CD1c-positive myeloid dendritic cell (primary cell): ENCODE results near the gene CDK16.

Source experiments
- DNase-seq: peaks from one replicate; pipeline ENCODE4 v3.0.0-alpha.2; 2016; ENCODE audit errors: extremely low spot score

CDK16 gene

DNA sequence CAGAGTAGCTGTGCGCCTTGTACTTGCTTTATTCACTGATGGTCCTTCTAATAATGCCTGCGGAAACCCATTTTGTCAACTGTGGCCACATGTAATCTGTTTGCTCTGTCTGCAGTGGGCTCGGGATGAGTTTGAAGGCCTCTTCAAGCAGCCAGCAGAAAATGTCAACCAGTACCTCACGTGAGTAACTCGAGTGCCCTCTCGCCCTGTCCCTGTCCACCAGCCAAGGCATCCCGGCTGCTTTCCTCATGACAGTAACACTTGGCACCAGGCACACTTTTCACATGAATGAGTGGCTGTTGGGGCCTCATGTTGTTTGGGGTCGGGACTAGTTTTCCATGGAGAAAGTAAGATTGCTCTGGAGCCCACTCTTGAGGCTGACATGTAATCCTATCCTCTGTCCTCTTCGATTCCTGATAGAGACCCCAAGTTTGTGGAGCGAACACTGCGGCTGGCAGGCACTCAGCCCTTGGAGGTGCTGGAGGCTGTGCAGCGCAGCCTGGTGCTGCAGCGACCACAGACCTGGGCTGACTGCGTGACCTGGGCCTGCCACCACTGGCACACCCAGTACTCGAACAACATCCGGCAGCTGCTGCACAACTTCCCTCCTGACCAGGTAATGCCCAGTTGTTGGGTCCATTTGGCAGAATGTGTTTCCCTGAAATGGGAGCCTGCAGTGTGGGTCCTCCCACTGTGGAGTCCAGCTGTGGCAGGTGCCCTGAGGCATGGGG is 8.8 kb upstream of the CDK16 start:
- no peak for DNase-seq

GRCh38 chrX:47210661-47211425 is 7.6 kb upstream of the CDK16 start:
- no peak for DNase-seq

DNA sequence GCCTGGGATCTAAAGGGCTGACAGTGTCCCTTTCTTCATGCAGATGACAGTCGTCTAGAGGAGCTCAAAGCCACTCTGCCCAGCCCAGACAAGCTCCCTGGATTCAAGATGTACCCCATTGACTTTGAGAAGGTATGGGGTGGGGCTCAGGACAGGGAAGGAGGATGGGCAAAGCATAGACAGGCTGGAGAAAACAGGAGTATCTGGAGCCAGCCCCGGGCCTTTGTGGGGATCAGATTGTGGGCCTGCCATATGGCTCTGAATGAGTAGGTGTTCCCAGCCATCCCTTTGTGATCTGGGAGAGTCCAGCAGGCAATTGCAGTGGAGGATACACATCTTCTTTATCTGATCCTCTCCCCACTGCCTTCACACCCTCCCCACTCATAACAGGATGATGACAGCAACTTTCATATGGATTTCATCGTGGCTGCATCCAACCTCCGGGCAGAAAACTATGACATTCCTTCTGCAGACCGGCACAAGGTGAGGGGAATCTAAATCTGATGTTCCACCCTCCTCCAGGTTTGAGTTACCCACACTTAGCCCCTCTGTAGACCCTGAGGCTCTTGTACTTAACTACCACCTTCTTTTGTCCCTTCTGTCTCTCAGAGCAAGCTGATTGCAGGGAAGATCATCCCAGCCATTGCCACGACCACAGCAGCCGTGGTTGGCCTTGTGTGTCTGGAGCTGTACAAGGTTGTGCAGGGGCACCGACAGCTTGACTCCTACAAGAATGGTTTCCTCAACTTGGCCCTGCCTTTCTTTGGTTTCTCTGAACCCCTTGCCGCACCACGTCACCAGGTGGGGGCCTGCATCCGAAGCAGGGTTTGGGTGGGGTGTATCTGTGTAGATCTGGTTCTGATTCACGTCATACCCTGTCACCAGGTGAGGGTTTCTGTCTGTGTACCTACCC is 5.8 kb upstream of the CDK16 start:
- DNase-seq: no peak

- DNase-seq: no peak
Observed at GRCh38 chrX:47214435-47215077, 3.9 kb upstream of the CDK16 start.

- DNase-seq: no peak
Observed at GRCh38 chrX:47215291-47215900, 3.1 kb upstream of the CDK16 start.

GRCh38 chrX:47216393-47216925 is 2.0 kb upstream of the CDK16 start:
- DNase-seq: no peak

DNA sequence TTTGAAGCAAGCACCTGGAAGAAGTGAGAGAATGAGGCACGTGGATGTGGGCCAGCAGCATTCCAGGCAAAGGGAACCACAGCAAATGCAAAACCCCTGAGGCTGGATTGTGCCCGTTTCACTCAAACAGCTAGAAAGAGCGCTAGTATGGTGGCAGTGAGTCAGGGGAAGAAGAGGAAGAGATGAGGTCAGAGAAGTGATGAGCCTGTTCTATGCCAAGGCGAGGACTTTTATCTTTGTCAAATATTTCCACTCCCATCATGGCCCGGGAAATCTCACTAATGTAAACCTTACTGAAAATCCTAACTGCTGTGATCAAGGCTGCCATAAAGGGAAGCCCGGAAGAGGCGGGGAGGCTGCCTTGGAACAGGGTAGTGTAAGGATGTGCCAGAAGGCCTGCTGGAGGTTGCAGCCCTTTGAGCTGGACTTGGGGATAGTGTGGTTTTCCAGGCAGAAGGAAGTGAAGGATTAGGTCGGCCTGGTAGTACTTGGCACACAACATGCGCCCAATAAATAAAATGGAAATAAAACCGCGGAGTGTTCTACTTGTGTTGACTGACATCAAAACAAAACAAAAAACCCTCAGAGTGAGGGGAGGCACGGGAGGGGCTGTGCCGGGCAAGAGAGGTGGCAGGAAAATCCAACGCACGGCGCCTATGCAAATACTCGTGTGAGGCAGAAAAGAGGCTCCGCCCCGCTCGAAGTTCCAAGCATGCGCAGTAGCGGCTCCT is 1.2 kb upstream of the CDK16 start:
- DNase-seq: peak; percentile 58

DNA sequence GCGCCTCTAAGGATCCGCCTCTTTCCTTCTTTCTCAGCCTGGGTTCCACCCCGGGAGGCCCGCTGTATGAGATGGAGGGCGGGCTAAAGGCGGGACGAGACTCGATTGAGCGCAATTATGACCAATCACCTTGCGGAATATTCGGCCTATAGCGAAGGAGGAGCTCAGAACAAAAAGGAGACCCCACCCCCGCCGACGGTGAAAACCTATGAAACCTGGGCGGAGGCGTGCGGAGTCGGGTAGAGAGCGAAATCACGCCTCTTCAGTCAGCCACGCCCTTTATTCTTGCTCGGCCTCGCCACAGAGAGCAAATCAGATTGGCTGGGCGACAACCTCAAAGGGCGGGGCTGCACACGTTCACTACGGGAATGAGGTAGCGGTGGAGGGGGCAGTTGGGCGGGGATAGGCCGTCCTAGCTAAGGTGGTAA is 615 bp upstream of the CDK16 start:
- DNase-seq: peak; percentile 97

DNA sequence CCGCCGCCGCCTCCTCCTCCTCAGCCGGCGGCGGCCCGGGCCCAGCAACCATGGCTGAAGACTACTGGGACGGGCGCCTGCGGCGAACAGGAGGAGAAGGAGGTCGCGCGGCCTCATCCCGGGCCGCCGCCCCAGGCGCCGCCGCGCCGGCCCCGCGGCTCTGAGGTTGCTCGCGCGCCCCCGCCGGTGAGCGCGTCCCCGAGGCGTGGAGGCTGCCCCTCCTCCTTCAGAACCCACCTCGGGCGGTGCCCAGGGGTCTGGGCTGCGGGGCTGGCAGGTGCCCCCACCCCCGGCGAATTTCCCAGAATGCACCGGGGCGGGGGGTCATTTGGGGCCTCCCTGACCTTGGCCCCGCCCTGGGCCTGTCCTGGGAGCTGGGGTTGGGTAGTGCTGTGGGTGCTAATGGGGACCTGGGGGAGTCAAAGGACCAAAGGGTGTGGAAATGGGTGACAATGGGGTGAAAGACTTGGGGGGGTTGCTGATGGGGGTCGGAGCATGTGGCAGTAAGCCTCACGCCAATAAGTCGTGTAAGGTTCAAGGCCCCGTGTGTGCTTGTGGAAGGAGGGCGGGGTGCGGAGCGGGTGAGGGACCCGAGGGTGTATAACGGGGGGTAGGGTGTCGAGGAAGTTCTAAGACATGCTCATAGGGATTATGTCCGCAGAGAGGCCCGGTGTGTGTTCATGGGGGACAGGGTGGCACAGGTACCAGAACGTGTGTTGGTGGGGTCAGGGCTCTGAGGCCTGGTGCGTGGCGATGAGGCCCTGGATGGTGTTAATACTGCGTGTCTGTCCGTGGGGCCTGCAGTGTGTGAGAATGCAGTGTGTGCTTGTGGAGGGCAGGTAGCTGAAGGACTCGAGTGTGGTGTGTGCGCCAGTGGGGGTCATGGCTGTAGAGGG is 687 bp downstream of the CDK16 start:
- DNase-seq: peak; percentile 44

DNA sequence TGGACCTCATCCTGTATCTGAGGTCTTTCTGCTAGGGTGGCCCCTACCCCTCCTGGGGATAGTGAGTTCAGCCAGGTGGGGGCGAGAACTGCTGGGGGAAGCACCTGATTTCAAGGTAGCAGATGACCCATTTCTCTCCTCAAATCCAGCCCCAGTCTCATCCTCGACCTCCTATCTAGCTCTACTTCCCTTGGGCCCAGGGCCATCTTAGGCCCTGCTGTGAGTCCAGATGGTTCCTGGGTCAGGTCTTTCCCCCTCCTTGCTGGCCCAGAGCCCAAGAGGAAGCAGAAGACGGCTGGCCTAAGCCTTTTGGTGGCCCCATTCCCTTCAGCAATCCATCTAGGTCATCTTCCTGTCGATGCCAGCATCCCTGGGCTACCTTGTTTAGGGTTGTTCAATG is 3.3 kb downstream of the CDK16 start:
- no peak for DNase-seq

- DNase-seq: no peak
Observed at GRCh38 chrX:47222751-47223350, 4.4 kb downstream of the CDK16 start.

DNA sequence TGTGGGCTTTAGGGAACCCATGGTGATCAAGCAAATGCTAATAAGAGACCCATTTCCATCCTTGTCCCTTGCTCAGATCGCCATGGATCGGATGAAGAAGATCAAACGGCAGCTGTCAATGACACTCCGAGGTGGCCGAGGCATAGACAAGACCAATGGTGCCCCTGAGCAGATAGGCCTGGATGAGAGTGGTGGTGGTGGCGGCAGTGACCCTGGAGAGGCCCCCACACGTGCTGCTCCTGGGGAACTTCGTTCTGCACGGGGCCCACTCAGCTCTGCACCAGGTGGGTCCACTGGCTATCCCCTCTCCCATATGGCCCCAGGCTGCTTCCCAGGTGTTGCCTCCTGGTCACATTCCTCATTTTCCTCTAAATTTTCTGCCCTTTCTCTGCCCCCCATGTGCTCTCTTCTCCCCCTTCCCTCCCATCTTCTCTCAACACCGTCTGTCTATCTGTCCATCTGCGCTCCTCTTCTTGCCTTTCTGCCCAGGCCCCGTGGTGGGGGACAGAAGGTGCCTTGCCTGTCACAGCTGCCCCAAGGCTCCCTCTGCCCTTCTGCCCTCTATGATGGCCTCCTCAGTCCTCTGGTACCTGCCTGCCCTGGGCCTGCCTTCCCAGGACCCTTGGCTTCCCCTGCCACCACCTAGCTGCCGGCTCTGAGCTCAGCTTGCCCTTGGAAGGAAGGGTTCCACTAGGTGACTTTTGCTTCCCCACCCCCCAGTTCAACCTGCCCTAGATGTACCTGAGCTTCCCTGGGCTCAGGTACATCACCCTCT is 5.2 kb downstream of the CDK16 start:
- no peak for DNase-seq

- no peak for DNase-seq
Observed at GRCh38 chrX:47224266-47224895, 5.9 kb downstream of the CDK16 start.

DNA sequence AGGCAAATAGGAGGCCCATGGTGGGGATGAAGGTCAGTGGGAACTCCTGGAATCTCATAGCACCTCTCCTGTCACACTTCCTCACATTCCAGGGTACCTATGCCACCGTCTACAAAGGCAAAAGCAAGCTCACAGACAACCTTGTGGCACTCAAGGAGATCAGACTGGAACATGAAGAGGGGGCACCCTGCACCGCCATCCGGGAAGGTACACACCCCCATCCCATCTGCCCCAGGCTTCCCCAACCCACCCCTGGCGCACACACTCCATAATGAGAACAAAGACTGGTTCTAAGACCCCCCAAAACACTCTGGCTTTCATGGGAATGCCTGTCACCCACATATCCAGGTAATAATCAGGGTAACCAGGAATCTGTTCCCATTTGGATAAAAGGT is 6.4 kb downstream of the CDK16 start:
- no peak for DNase-seq

DNA sequence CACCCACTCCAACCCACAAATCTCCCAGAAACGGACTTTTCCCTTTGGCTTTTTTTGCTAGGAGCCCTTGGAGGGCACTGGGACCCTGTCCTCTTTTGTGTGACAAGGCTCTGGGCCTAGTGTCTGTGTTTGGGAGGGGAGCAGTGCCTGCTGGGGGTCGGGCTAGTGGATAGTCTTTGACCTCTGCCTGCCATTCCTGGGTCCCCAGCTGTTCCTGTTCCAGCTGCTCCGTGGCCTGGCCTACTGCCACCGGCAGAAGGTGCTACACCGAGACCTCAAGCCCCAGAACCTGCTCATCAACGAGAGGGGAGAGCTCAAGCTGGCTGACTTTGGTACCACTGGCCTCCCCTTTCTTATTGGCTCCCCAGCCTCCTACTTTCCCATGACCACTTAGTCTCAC is 7.6 kb downstream of the CDK16 start:
- no peak for DNase-seq

- no peak for DNase-seq
Observed at GRCh38 chrX:47226531-47227333, 8.3 kb downstream of the CDK16 start.

GRCh38 chrX:47227334-47227583 is 8.8 kb downstream of the CDK16 start:
- DNase-seq: no peak
